Liver (tissue), 9 donors: Measurements from ENCODE around the gene BRF1. TPM values are rescaled to one million over a fixed set of nuclear protein-coding genes. Genes with fewer than 3 reads are reported as not detected.
A peak's percentile ranks its signal among the peaks of the same experiment; 100 is the strongest.
"Not testable (repeated sequence)": the region's sequence is repeated elsewhere in the genome, so short reads cannot be mapped to it uniquely, and the experiment has no call there.

Source experiments
- DNase-seq: peaks from one replicate; pipeline ENCODE4 v3.0.0-alpha.2; 2017; ENCODE audit warnings: low spot score
- H3K27ac ChIP-seq, 2 donors: one replicate each; pipeline ENCODE4 v1.7.0; 2013; ENCODE audit warnings: inconsistent platforms in 2 of 2, low read length in 2 of 2, control low read depth in 1 of 2, low read depth in 1 of 2, mild to moderate bottlenecking in 1 of 2
- H3K27me3 ChIP-seq, 4 donors: one replicate each; pipeline versions ENCODE4 v1.6.1 to v1.7.0; 2013; ENCODE audit warnings: low read length in 3 of 4, inconsistent platforms in 1 of 4, mild to moderate bottlenecking in 1 of 4, moderate library complexity in 1 of 4; ENCODE audit not compliant: control insufficient read depth in 4 of 4, insufficient read depth in 4 of 4
- H3K36me3 ChIP-seq, 4 donors: one replicate each; pipeline versions ENCODE4 v1.6.1 to v1.7.0; 2013; ENCODE audit warnings: low read length in 3 of 4, mild to moderate bottlenecking in 3 of 4, low read depth in 1 of 4, moderate library complexity in 1 of 4; ENCODE audit not compliant: control insufficient read depth in 4 of 4, insufficient read depth in 3 of 4
- H3K4me1 ChIP-seq, 4 donors: one replicate each; pipeline versions ENCODE4 v1.6.1 to v1.7.0; 2013; ENCODE audit warnings: low read length in 3 of 4, mild to moderate bottlenecking in 3 of 4, moderate library complexity in 1 of 4; ENCODE audit not compliant: control insufficient read depth in 4 of 4, insufficient read depth in 4 of 4
- H3K4me3 ChIP-seq, 3 donors: one replicate each; pipeline versions ENCODE4 v1.6.1 to v1.7.0; 2013; ENCODE audit warnings: low read length in 3 of 3, control low read depth in 1 of 3, low read depth in 1 of 3, mild to moderate bottlenecking in 1 of 3
- H3K9ac ChIP-seq, 2 donors: one replicate each; pipeline ENCODE4 v1.7.0; 2013; ENCODE audit warnings: low read length in 2 of 2, mild to moderate bottlenecking in 2 of 2, moderate library complexity in 2 of 2, control low read depth in 1 of 2, low read depth in 1 of 2
- H3K9me3 ChIP-seq, 4 donors: one replicate each; pipeline versions ENCODE4 v1.6.1 to v1.7.0; 2013; ENCODE audit warnings: low read length in 3 of 4; ENCODE audit not compliant: control insufficient read depth in 4 of 4
- EGR1 ChIP-seq, 2 donors: IDR thresholded peaks; 2 replicates each; pipeline ENCODE4 v1.6.1; 2016 to 2018; ENCODE audit warnings: antibody characterized with exemption in 2 of 2, low read depth in 2 of 2
- FOXA1 ChIP-seq: IDR thresholded peaks from 2 replicates; pipeline ENCODE4 v1.6.1; 2016; ENCODE audit warnings: antibody characterized with exemption
- HNF4A ChIP-seq, 2 donors: conservative IDR thresholded peaks; 2 replicates each; pipeline ENCODE4 v1.6.1; 2016; ENCODE audit warnings: antibody characterized with exemption in 2 of 2, mild to moderate bottlenecking in 2 of 2
- HNF4G ChIP-seq: IDR thresholded peaks from 2 replicates; pipeline ENCODE4 v1.6.1; 2016; ENCODE audit warnings: antibody characterized with exemption
- RXRA ChIP-seq, 2 donors: IDR thresholded peaks; 2 replicates each; pipeline ENCODE4 v1.6.1; 2017 to 2018; ENCODE audit warnings: antibody characterized with exemption in 2 of 2, mild to moderate bottlenecking in 1 of 2
- SP1 ChIP-seq: IDR thresholded peaks from 2 replicates; pipeline ENCODE4 v1.6.1; 2018; ENCODE audit warnings: antibody characterized with exemption, mild to moderate bottlenecking
- WGBS: extraction: QIAGEN DNeasy Blood & Tissue Kit; methylation state at CpG from one replicate; pipeline ENCODE4 v1.1.7; 2013; 5-methylcytosine and 5-hydroxymethylcytosine counted together
- polyA plus RNA-seq, 2 donors: library from polyadenylated mRNA; stranded (reverse) in 1 of 2; unstranded in 1 of 2; fragments of 200-250 nt in 1 of 2; fragments of >200 nt in 1 of 2; fragmentation: Nextera tagmentation in 1 of 2; extraction: Ambion mirVana in 1 of 2; gene quantifications; one replicate each; pipeline versions ENCODE4 v1.2.1 to v1.2.3, GENCODE V29; 2013 to 2015
- total RNA-seq, 2 donors: library from RNA; depleted of rRNA; stranded (reverse); fragments of >200 nt; gene quantifications; one replicate each; pipeline ENCODE4 v1.2.3, GENCODE V29; 2014
- TF ChIP-seq, protein P1 (sequence below): IDR thresholded peaks from 2 replicates; pipeline ENCODE4 v1.6.1; 2016; ENCODE audit warnings: antibody characterized with exemption, mild to moderate bottlenecking
- TF ChIP-seq, protein P2 (sequence below): IDR thresholded peaks from 2 replicates; pipeline ENCODE4 v1.6.1; 2016; ENCODE audit warnings: antibody characterized with exemption
- TF ChIP-seq, protein P3 (sequence below): IDR thresholded peaks from 2 replicates; pipeline ENCODE4 v1.6.1; 2016; ENCODE audit warnings: antibody characterized with exemption
- donor health status: healthy.
- donor health status: healthy.
- donor health status: healthy.
- donor health status: healthy.
- donor health status: healthy.

BRF1 gene
- total and polyA plus RNA-seq, 4 donors = 4.6 to 24.1 (median 10.6) TPM

DNA sequence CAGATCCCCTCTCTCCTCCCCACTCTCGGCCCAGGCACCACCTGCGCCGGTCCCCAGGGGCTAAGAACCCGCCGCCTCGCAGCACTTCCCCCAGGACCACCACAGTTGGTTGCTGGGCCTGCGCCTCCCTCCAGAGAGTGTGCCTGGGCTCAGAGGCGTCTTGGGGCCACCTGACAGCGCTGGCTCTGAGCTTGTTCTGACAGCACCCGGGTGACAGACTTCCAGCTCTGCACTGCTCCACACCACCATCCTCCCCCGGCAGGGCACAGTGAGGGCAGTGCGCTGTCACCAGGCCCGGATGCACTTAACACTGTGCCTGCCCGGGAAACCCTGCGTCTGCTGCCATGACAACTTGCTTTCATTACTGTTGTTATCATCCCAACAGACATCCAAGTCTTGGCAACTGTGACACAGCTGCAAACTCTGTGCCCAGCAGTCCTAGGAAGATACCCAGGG is 6.6 kb downstream of the BRF1 start:
- no peak for TF ChIP-seq HNF4G
- no peak for TF ChIP-seq SP1
- TF ChIP-seq EGR1 (IDR thresholded peaks at IDR 0.05; ENCODE audit: low read depth in 2 of 2) = no peak
- Histone ChIP-seq H3K27ac (no peak overlapping the region), H3K9ac (no peak overlapping the region), H3K4me1 (peaks cover 1 to 16% (median 10%) of the 10 kb centered on the region in 4 donors), H3K27me3 (no peaks in the 10 kb centered on the region), H3K9me3 (no peaks in the 10 kb centered on the region), H3K36me3 (no peaks in the 10 kb centered on the region), H3K4me3 (no peak overlapping the region)
- WGBS = 69% methylated on average over 15 of the region's 15 CpGs
- no peak for DNase-seq

DNA sequence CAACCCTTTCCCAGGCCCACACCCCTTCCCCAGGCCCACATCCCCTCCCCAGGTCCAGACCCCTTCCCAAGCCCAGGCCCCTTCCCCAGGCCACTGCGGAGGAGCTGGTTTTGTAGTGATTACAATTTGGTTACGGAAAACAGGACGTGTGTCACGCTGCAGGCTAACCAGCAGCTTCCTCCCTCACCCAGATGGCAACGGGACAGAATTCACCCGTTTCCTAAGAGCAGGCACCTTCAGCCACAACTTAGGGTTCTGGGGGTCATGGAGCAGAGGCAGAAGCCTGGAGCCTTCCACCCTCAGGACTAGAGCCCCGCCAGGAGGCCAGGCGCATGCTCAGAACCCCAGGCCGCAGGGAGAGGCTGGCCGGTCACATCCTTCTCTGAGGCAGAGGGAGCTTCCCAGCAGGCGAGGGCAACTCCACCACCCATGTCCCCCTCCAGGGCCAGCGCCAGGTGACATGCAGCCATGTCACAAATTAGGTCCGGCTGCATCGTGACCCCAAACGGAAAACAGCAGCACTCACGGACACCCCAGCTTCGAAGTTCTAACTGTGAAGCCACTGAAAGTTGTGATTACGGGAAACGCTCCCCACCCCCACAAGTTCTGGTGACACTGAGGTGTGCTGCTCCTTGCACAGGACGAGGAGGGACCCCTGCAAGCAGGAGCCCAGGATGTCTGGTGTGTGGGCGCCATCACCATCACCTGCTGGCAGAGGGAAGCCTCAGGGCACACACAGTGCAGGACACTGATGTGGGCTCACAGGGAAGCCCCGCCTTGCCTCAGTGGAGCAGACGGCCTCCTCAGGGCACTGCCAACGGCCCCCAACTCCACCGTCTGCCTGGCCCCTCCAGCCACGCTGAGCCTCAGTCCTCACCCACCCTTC is 7.7 kb downstream of the BRF1 start:
- peaks cover 0 to 16% (median 10%) of the 10 kb centered on the region in 4 donors for H3K4me1 ChIP-seq
- H3K36me3 ChIP-seq = no peaks in the 10 kb centered on the region
- H3K27me3 ChIP-seq = no peaks in the 10 kb centered on the region
- DNase-seq = no peak
- no peak overlapping the region for H3K4me3 ChIP-seq
- 79% methylated on average over 26 of the region's 26 CpGs for WGBS
- H3K9me3 ChIP-seq = no peaks in the 10 kb centered on the region
- H3K27ac ChIP-seq = no peak overlapping the region
- H3K9ac ChIP-seq = no peak overlapping the region
- TF ChIP-seq, protein P1, sequence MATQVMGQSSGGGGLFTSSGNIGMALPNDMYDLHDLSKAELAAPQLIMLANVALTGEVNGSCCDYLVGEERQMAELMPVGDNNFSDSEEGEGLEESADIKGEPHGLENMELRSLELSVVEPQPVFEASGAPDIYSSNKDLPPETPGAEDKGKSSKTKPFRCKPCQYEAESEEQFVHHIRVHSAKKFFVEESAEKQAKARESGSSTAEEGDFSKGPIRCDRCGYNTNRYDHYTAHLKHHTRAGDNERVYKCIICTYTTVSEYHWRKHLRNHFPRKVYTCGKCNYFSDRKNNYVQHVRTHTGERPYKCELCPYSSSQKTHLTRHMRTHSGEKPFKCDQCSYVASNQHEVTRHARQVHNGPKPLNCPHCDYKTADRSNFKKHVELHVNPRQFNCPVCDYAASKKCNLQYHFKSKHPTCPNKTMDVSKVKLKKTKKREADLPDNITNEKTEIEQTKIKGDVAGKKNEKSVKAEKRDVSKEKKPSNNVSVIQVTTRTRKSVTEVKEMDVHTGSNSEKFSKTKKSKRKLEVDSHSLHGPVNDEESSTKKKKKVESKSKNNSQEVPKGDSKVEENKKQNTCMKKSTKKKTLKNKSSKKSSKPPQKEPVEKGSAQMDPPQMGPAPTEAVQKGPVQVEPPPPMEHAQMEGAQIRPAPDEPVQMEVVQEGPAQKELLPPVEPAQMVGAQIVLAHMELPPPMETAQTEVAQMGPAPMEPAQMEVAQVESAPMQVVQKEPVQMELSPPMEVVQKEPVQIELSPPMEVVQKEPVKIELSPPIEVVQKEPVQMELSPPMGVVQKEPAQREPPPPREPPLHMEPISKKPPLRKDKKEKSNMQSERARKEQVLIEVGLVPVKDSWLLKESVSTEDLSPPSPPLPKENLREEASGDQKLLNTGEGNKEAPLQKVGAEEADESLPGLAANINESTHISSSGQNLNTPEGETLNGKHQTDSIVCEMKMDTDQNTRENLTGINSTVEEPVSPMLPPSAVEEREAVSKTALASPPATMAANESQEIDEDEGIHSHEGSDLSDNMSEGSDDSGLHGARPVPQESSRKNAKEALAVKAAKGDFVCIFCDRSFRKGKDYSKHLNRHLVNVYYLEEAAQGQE = no peak
- TF ChIP-seq FOXA1 = no peak
- TF ChIP-seq, protein P2, sequence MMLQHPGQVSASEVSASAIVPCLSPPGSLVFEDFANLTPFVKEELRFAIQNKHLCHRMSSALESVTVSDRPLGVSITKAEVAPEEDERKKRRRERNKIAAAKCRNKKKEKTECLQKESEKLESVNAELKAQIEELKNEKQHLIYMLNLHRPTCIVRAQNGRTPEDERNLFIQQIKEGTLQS = no peak

DNA sequence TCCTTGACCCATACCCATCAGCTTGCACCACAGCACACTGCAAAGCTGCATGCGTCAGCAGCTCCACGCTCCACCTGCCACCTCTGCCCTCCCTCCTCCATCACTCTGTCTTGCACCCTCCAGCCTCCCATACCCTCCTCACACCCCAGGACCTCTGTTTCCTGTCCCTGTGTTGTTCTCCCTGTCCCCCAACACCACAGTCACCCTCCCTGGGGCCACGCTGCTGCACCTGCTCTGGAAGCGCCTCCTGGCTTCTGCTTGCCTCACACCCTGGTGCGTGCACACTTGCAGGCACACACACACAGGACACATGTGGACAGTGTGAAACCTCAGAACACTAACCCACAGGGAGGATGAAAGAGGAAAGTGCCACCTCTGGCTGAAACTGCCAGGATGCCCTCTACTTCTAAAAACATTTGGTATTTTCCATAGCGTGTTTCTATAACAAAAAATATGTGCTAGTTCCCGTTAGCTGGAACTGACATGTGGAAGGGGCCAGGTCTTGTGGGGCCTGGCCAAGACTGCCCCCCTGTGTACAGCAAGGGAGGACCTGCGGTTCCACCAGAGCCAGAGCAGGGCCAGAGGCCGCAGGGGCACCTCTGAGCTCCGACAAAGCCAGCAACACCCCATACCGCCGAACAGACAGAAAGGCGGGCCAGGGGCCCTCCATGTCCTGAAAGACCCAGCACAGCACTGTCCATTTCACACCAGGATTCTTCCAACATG is 10.0 kb downstream of the BRF1 start:
- TF ChIP-seq, protein P3, sequence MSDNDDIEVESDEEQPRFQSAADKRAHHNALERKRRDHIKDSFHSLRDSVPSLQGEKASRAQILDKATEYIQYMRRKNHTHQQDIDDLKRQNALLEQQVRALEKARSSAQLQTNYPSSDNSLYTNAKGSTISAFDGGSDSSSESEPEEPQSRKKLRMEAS = no peak
- TF ChIP-seq HNF4A (conservative IDR thresholded peaks at IDR 0.05) (peak in 1 of 2 donors; percentile 21), RXRA (IDR thresholded peaks at IDR 0.05) (peak in 1 of 2 donors; percentile 33)
- H3K27ac ChIP-seq = peak overlapping the region in 1 of 2 donors; percentile 43
- no peaks in the 10 kb centered on the region for H3K36me3 ChIP-seq
- H3K4me3 ChIP-seq = no peak overlapping the region
- H3K9me3 ChIP-seq = no peaks in the 10 kb centered on the region
- H3K4me1 ChIP-seq = peaks cover 10 to 36% (median 28%) of the 10 kb centered on the region in 4 donors
- H3K27me3 ChIP-seq = no peaks in the 10 kb centered on the region
- no peak for DNase-seq
- no peak overlapping the region for H3K9ac ChIP-seq
- WGBS = 73% methylated on average over 13 of the region's 13 CpGs

DNA sequence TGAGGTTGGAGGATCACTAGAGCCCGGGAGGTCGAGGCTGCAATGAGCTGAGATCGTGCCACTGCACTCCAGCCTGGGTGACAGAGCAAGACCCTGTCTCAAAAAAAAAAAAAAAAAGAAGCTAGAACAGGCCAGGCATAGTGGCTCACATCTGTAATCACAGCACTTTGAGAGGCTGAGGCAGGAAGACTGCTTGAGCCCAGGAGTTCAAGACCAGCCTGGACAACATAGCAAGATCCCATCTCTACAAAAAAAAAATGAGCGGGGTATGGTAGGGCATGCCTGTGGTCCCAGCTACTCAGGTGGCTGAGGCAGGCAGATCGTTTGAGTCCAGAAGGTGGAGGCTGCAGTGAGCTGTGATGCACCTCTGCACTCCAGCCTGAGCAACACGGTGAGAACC is 11.9 kb downstream of the BRF1 start:
- not testable (repeated sequence) for DNase-seq, H3K4me3 ChIP-seq, H3K36me3 ChIP-seq, H3K27me3 ChIP-seq, H3K9me3 ChIP-seq, H3K9ac ChIP-seq, H3K27ac ChIP-seq
- WGBS = 82% methylated on average over 6 of the region's 6 CpGs
- H3K4me1 ChIP-seq = peaks cover 16 to 52% (median 37%) of the 10 kb centered on the region in 4 donors
